Neutrophil (primary cell): Measurements from ENCODE around the gene DSCAML1.

Experiments used
- H3K27ac ChIP-seq: fragments of 200-600 bp; sonication (generic); 2 replicates; pipeline ENCODE4 v1.5.1; 2016; ENCODE audit warnings: mild to moderate bottlenecking, moderate library complexity
- H3K27me3 ChIP-seq: fragments of 200-600 bp; sonication (generic); 2 replicates; pipeline ENCODE4 v1.6.0; 2016; ENCODE audit warnings: mild to moderate bottlenecking
- H3K36me3 ChIP-seq: fragments of 200-600 bp; sonication (generic); 2 replicates; pipeline ENCODE4 v1.5.1; 2017
- H3K4me1 ChIP-seq, 2 experiments: fragments of 200-600 bp in 1 of 2; sonication (generic) in 1 of 2; 1 replicate in 1 of 2; 2 replicates in 1 of 2; pipeline versions ENCODE4 v1.5.1 to v1.6.1; 2013 to 2016; ENCODE audit warnings: low read depth in 1 of 2, low read length in 1 of 2, mild to moderate bottlenecking in 1 of 2, moderate library complexity in 1 of 2; ENCODE audit not compliant: control insufficient read depth in 1 of 2, insufficient read depth in 1 of 2
- H3K4me3 ChIP-seq, 2 experiments: fragments of 200-600 bp in 1 of 2; sonication (generic) in 1 of 2; 1 replicate in 1 of 2; 2 replicates in 1 of 2; pipeline ENCODE4 v1.5.1; 2013 to 2016; ENCODE audit warnings: low read depth in 1 of 2, low read length in 1 of 2, mild to moderate bottlenecking in 1 of 2, moderate library complexity in 1 of 2
- H3K9me3 ChIP-seq: fragments of 200-600 bp; sonication (generic); 2 replicates; pipeline ENCODE4 v1.5.1; 2016
- CTCF ChIP-seq: fragments of 200-600 bp; sonication (generic); IDR thresholded peaks from 2 replicates; pipeline ENCODE4 v1.5.1; 2016; ENCODE audit warnings: antibody characterized with exemption

The DSCAML1 gene

GRCh38 chr11:117467770-117468169, 329.2 kb downstream of the DSCAML1 start:
- no peak for TF ChIP-seq CTCF
- H3K4me1 ChIP-seq, result no peaks in the 10 kb centered on the region
- H3K4me3 ChIP-seq, result no peak overlapping the region
- H3K9me3 ChIP-seq, result no peaks in the 10 kb centered on the region
- H3K36me3 ChIP-seq, result no peaks in the 10 kb centered on the region
- H3K27me3 ChIP-seq, result no peaks in the 10 kb centered on the region
- H3K27ac ChIP-seq, result no peak overlapping the region

- Histone ChIP-seq H3K4me3 (no peak overlapping the region), H3K27me3 (no peaks in the 10 kb centered on the region), H3K36me3 (no peaks in the 10 kb centered on the region)
Observed at GRCh38 chr11:117466966-117467365, 330.1 kb downstream of the DSCAML1 start.

GRCh38 chr11:117465236-117465997, 331.6 kb downstream of the DSCAML1 start:
- Histone ChIP-seq H3K27me3 (no peaks in the 10 kb centered on the region), H3K9me3 (no peaks in the 10 kb centered on the region), H3K4me1 (no peaks in the 10 kb centered on the region), H3K27ac (no peak overlapping the region), H3K4me3 (no peak overlapping the region), H3K36me3 (no peaks in the 10 kb centered on the region)
- TF ChIP-seq CTCF, result no peak

More at GRCh38 chr11:117466966-117467365, 330.1 kb downstream of the DSCAML1 start:
- Histone ChIP-seq H3K9me3 (no peaks in the 10 kb centered on the region), H3K27ac (no peak overlapping the region), H3K4me1 (no peaks in the 10 kb centered on the region)
- no peak for TF ChIP-seq CTCF

- Histone ChIP-seq H3K27me3 (no peaks in the 10 kb centered on the region), H3K9me3 (no peaks in the 10 kb centered on the region), H3K27ac (no peak overlapping the region), H3K4me3 (no peak overlapping the region), H3K36me3 (no peaks in the 10 kb centered on the region), H3K4me1 (no peaks in the 10 kb centered on the region)
- TF ChIP-seq CTCF, result no peak
Observed at GRCh38 chr11:117464778-117465177, 332.2 kb downstream of the DSCAML1 start.

- H3K27ac ChIP-seq, result no peak overlapping the region
- H3K4me1 ChIP-seq, result no peaks in the 10 kb centered on the region
- H3K36me3 ChIP-seq, result no peaks in the 10 kb centered on the region
- no peak for TF ChIP-seq CTCF
- no peak overlapping the region for H3K4me3 ChIP-seq
- H3K9me3 ChIP-seq, result no peaks in the 10 kb centered on the region
- no peaks in the 10 kb centered on the region for H3K27me3 ChIP-seq
Observed at GRCh38 chr11:117462864-117463247, 334.2 kb downstream of the DSCAML1 start.
